Adrenal gland (tissue), 5 donors: ENCODE measurements around the gene IL17RB.
A peak's percentile ranks its signal among the peaks of the same experiment; 100 is the strongest.

ENCODE experiments used
- POLR2A ChIP-seq, 2 donors: fragments of 450-650 bp; IDR thresholded peaks; one replicate each; pipeline ENCODE4 v1.6.1; 2017; ENCODE audit warnings: antibody characterized with exemption in 2 of 2, mild to moderate bottlenecking in 2 of 2, moderate library complexity in 1 of 2
- TF ChIP-seq, protein P1 (sequence below), 6 experiments: fragments of 450-650 bp in 4 of 6; fragments of 200-600 bp in 2 of 6; sonication (generic) in 1 of 6; IDR thresholded peaks; 1 replicate in 5 of 6; 2 replicates in 1 of 6; pipeline versions ENCODE4 v1.5.1 to v1.8.0; 2016 to 2021; ENCODE audit warnings: antibody characterized with exemption in 6 of 6, mild to moderate bottlenecking in 2 of 6, moderate library complexity in 1 of 6
- donor health status: DM: no; HTN: no; CAD: no.

DNA sequence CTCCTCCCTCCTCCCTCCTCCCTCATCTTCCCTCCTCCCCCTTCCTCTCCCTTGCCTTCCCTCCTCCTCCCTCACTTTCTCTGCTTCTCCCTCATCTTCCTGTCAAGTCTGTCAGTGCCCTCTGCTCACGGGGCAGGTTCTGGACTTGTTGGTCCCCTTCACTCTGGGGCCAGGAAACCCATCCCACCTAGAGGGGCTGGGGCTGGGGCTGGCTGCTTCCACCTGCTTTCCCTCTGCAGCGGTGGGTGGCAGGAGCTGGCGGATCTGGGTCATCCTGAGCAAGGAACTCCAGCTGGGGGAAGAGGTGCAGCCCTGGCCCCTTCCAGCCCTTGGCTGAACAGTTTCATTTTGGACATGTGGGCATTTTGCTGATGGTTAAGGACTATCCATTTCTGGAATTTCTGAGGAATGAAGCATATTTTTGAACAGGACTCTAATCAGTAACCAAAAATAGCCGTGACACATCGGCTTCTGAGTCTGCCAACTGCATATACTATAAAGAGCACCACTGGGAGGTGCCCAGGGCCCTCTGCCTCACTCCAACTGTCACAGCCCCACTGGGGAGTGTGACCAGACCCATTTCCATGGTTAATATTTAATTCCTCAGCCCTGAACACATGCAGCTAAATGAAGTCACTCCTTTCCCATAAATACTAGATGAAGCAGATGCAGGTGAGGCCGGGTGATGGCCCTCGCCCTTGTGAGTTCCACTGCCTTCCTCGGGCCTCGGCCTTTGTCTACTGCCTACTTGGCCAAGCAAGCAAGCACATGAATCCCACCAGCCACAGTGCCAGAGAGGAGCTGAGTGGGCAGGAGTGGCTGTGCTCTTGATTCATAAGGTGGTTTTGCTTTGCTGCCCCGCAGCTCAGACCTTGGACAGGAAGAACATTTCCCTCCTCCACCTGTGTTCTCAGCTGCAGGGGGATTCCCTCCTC is 39.9 kb upstream of the IL17RB start:
- TF ChIP-seq, protein P1, sequence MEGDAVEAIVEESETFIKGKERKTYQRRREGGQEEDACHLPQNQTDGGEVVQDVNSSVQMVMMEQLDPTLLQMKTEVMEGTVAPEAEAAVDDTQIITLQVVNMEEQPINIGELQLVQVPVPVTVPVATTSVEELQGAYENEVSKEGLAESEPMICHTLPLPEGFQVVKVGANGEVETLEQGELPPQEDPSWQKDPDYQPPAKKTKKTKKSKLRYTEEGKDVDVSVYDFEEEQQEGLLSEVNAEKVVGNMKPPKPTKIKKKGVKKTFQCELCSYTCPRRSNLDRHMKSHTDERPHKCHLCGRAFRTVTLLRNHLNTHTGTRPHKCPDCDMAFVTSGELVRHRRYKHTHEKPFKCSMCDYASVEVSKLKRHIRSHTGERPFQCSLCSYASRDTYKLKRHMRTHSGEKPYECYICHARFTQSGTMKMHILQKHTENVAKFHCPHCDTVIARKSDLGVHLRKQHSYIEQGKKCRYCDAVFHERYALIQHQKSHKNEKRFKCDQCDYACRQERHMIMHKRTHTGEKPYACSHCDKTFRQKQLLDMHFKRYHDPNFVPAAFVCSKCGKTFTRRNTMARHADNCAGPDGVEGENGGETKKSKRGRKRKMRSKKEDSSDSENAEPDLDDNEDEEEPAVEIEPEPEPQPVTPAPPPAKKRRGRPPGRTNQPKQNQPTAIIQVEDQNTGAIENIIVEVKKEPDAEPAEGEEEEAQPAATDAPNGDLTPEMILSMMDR (IDR thresholded peaks at IDR 0.05) = peak in 1 of 6 experiments; percentile 5
- no peak for TF ChIP-seq POLR2A (IDR thresholded peaks at IDR 0.05)
